GM18498 (cell line): Measurements from ENCODE around the gene WDR37.
"Not testable (repeated sequence)": the region's sequence is repeated elsewhere in the genome, so short reads cannot be mapped to it uniquely, and the experiment has no call there.

Source experiments
- ATAC-seq: cut with Tn5 transposase; IDR thresholded peaks from one replicate; pipeline ENCODE4 v1.9.1; 2021; ENCODE audit warnings: mild to moderate bottlenecking, moderate library complexity; ENCODE audit not compliant: unreplicated experiment

WDR37 gene

GRCh38 chr10:1056326-1057105 lies at the start of gene WDR37:
TSS of gene WDR37 (plus strand) at chr10:1056385. CDS start at chr10:1072156, 15,771 bp downstream.
- peak; percentile 91 for ATAC-seq

DNA sequence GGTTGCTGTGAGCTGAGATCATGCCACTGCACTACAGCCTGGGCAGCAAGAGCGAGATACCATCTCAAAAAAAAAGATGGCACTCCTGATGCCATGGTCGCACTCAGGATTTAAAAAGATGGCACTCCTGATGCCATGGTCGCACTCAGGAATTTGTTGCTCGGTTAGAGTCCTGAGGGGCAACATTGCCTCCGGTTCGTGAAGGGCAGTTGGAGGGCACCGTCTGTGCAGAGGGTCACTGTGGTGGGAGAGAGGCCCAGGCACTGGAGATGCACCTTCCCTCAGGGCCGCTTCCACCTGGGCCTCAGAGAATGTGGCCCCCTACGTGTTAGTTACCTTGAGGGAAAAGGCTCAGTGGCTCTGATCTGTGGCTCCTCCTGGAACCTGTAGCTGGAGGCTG lies 49.6 kb upstream of the WDR37 start:
- ATAC-seq = no peak

DNA sequence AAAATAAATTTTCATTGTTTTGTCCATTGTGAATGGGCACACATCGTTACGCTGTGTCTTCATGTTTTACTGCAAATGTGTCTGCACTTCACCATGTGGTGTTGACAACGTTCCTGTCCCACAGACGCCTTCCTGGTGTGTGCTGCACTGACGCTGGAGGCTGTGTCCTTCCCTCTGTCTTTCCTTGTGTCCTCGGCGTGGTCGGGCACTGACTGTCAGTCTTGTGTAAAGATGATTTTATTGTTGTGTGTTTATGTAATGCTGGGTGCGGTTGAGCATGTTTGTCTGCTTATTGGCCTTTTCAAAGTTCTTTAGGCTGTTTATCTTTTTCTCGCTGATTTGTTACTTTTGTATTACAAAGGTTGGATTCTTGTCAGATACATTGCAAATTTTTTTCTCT lies 48.6 kb upstream of the WDR37 start:
- no peak for ATAC-seq

GRCh38 chr10:1009071-1009494 lies 47.1 kb upstream of the WDR37 start:
- ATAC-seq = no peak

GRCh38 chr10:1009947-1010346 lies 46.2 kb upstream of the WDR37 start:
- ATAC-seq = not testable (repeated sequence)

DNA sequence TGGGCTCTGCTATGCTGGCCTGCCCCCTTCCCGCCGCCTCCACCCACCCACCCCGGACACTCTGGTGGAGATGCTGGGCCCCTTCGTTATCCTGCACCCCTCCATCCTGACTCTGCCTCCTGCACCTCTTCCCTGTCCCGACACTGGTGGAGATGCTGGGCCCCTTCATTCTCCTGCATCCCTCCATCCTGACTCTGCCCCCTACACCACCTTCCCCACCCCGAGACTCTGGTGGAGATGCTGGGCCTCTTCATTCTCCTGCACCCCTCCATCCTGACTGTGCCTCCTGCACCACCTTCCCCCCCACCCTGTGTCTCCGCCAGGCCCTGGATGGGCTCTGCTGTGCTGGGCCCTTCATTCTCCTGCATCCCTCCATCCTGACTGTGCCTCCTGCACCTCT lies 45.5 kb upstream of the WDR37 start:
- no peak for ATAC-seq

- ATAC-seq = no peak
Observed at GRCh38 chr10:1011696-1012095, 44.5 kb upstream of the WDR37 start.

DNA sequence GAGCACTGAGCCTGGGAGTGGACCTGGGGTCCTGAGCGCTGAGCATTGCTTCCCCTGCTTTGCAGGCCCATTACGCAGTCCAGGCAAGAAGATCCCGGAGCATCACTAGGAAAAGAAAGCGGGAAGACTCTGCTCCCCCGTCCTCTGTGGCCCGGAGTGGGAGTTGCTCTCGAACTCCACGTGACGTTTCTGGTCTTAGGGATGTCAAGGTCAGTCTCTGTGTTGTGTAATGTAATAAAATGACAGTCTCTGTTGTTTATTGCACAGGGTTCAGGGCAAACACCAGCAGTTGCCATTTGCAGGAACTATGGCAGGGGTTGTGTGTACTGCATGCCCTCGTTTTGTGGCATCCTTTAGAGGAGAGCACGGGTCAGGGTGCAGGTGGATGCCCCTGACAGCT lies 40.5 kb upstream of the WDR37 start:
- ATAC-seq = no peak

DNA sequence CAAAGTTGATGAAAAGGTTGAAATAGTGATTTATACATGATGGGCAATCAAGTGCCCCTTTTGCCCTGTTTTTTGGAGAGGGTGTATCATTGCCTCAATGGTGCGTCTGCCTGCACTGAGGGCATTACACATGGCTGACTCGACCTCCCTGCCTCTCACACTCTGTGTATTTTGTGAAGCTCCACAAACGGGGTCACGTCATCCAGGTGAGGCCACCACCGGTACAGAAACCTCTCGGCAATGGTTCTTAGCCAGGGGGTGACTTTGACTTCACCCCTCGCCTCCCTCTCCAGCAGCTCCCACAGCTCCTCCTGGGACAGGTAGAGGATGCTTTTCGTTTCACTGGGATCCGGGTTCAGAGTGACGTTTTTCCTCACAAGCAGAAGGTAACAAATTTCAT lies 36.8 kb upstream of the WDR37 start:
- no peak for ATAC-seq

- ATAC-seq = no peak
Observed at GRCh38 chr10:1020460-1020859, 35.7 kb upstream of the WDR37 start.

DNA sequence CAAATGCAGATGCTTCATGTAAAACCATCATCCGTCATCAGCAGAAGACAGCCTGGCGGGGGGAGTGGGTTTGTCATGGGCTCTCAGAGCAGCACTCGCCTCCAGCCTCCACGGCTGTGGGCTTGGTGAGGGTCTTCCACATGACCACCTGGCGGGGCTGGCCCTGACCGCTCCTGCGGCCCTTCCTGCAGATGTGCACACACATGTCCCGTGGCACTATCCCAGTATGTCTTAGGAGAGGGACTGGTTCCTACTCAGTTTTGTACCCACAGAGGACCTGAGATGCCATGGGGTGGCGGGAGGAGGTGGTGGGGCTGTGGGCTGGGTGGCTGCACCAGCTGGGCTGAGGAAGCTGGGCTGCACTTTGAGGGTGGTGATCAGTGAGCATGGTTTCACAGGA lies 35.2 kb upstream of the WDR37 start:
- ATAC-seq = no peak

DNA sequence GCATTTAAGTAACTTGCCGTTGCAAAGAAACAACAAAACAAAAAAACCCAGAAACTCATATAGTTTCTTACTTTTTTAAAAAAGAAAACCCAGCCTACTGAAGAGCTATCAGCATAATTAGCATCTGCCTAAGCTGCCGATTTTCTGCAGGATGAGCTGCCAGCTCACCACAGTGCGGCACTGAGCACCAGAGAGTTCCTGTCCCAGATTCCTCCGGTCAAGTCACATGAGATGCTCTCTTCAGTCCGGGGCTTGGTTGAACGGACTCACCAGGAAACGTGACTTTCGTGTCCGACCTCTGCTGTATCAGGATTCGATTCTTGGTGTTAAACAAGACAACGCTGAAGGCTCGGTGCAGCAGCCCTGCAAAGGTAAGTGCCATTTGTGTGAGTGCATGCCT lies 33.8 kb upstream of the WDR37 start:
- no peak for ATAC-seq

GRCh38 chr10:1024103-1024502 lies 32.1 kb upstream of the WDR37 start:
- ATAC-seq = no peak

- no peak for ATAC-seq
Observed at GRCh38 chr10:1025683-1026082, 30.5 kb upstream of the WDR37 start, which contains the start of gene IDI2. TSS of gene IDI2 (minus strand) at chr10:1025859. CDS start at chr10:1024723, 1,136 bp downstream.

- ATAC-seq = no peak
Observed at GRCh38 chr10:1026578-1026977, 29.6 kb upstream of the WDR37 start.

GRCh38 chr10:1029838-1030237 lies 26.3 kb upstream of the WDR37 start:
- no peak for ATAC-seq

- ATAC-seq = no peak
Observed at GRCh38 chr10:1033601-1034000, 22.6 kb upstream of the WDR37 start.

GRCh38 chr10:1034758-1035157 lies 21.4 kb upstream of the WDR37 start:
- no peak for ATAC-seq

GRCh38 chr10:1035201-1035600 lies 21.0 kb upstream of the WDR37 start:
- ATAC-seq = no peak

- peak; percentile 52 for ATAC-seq
Observed at GRCh38 chr10:1036341-1036791, 19.8 kb upstream of the WDR37 start.

DNA sequence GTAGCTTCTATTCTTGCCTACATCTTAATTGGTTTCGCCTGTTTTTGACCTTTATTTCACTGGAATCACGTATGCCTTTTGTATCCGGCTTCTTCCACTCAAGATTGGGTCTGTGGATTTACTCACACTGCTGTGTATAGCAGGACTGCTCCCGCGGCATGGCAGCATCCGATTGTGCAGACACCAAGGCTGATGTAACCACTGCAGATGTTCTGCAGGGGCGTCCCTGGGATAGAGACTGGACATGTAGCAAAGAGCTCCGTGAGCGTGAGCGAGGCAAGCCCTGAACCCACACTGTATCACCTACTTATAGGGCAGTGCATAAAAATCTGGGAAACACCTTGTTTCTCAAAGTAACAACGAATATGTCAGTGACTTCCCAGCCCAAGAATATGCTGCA lies 19.1 kb upstream of the WDR37 start:
- ATAC-seq = no peak

GRCh38 chr10:1038769-1039168 lies 17.4 kb upstream of the WDR37 start:
- ATAC-seq = not testable (repeated sequence)

DNA sequence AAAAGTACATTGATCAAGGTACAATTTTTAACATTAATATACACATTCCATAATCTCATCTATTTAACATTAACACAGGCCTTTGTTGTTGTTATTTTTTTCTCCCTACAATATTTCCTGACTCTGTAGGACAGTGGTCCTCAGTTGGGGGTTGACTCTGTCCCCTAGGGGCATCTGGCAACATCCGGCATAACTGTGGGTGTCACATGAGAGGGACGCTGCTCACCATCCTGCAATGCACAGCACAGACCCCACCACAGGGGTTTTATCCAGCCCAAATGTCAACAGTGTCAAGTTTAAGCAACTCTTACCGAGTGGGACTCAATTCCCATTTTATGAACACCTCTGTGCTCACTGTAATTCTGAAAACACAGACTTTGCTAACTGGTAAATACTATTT lies 16.1 kb upstream of the WDR37 start:
- no peak for ATAC-seq
